Measurements from ENCODE around the gene ELP4.
"Not testable (repeated sequence)": the region's sequence is repeated elsewhere in the genome, so short reads cannot be mapped to it uniquely, and the experiment has no call there.

DNA sequence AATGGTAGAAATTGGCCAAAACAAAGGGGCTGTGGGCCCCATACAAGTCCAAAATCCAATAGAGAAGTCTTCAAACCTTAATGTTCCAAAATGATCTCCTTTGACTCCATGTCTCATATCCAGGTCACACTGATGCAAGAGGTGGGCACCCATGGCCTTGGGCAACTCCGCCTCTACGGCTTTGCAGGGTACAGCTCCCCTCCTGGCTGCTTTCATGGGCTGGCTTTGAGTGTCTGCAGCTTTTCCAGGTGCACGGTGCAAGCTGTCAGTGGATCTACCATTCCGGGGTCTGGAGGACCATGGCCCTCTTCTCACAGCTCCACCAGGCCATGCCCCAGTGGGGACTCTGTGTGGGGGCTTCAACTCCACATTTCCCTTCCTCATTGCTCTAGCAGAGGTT, 15.8 kb upstream of the ELP4 start:
- not testable (repeated sequence) for TF ChIP-seq POLR2A (IDR thresholded peaks at IDR 0.05; ENCODE audit: low read length); PHF8 (IDR thresholded peaks at IDR 0.05; ENCODE audit: borderline replicate concordance, low read depth); RARB (CRISPR knock-in tag; IDR thresholded peaks at IDR 0.05); ESRRA (IDR thresholded peaks at IDR 0.05; ENCODE audit: borderline replicate concordance, low read length)
- TF ChIP-seq, protein P1, sequence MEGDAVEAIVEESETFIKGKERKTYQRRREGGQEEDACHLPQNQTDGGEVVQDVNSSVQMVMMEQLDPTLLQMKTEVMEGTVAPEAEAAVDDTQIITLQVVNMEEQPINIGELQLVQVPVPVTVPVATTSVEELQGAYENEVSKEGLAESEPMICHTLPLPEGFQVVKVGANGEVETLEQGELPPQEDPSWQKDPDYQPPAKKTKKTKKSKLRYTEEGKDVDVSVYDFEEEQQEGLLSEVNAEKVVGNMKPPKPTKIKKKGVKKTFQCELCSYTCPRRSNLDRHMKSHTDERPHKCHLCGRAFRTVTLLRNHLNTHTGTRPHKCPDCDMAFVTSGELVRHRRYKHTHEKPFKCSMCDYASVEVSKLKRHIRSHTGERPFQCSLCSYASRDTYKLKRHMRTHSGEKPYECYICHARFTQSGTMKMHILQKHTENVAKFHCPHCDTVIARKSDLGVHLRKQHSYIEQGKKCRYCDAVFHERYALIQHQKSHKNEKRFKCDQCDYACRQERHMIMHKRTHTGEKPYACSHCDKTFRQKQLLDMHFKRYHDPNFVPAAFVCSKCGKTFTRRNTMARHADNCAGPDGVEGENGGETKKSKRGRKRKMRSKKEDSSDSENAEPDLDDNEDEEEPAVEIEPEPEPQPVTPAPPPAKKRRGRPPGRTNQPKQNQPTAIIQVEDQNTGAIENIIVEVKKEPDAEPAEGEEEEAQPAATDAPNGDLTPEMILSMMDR (IDR thresholded peaks at IDR 0.05) = not testable (repeated sequence)

All from A549 (cell line).